GM18951 (cell line): Measurements from ENCODE around the gene HOXA4.

Experiments
- POLR2A ChIP-seq: IDR thresholded peaks from 4 replicates; pipeline ENCODE4 v1.6.1; 2011; ENCODE audit warnings: mild to moderate bottlenecking; ENCODE audit not compliant: insufficient read length, insufficient read depth; ENCODE audit errors: extremely low read depth
- in situ Hi-C: fragments of 300-500 bp; cut with MboI; formaldehyde crosslinking; loops from one replicate; pipeline ENCODE4 v1.12.0; 2022; ENCODE audit warnings: low sequenced_read_pairs, mixed read lengths, inconsistent platforms; ENCODE audit not compliant: unreplicated experiment

HOXA4 gene

DNA sequence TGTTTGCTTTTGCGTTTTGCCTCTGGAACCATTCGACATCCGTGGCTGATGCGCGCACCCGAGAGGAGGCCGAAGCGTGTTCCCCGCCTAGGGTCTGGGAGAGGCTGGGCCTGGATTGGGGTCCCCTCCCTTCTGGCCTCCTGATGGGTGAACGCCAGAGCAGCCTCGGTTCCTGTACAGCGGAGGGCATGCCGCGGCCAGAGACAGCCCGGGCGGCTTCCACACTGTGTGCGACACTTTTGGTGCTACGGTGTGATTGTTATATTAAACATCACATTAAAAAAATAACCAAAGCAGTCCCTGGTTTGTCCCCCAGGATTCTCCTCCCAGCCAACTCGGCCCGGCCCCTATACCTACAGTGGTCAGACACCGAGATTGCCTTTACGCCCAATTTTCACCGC, 29.6 kb upstream of the HOXA4 start:
- in situ Hi-C loops = no loop called here
- TF ChIP-seq POLR2A = no peak

DNA sequence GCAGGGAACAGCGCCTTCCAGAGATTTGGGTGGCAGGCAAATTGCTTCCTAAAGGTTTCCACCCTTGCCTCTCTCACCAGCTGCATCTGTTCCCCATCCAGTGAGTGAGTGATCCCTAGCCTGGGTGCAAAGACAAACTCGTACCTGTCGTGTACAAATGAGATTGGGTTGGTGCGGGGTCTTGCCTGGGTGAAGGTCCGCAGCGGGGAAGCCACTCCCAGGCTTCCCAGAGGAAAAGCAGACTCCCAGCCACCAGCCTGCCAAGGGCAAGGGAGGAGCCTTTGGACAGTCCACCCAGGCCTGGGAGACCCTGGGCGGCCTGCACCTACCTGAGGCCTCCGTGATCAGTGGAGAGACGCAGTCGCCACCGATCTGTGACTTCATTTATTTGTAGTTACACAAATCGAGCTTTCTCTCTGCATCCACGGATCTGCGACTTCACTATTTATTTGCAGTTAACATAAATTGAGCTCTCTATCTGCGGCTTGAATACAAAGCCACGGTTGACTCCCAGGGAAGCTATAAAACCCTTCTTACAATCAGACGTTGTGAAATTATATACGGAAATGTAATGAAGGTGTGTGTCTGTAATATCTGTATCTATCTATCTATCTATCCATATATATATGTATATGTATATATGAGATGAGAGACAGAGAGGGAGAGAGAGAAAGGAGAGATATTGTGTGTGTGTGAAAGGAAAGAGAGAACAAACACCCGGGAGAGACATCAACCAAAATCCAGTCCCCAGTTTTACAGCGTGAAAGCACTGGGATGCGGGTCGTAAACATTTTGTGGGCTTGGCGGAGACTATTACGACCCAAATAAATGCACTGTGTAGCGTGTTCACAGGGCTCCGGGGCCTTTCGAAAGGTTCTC, 28.9 kb upstream of the HOXA4 start:
- in situ Hi-C loops = loop anchor here (10.0 kb wide), 1 partner anchor 785 kb away; no protein-coding TSS in a partner anchor
- no peak for TF ChIP-seq POLR2A

DNA sequence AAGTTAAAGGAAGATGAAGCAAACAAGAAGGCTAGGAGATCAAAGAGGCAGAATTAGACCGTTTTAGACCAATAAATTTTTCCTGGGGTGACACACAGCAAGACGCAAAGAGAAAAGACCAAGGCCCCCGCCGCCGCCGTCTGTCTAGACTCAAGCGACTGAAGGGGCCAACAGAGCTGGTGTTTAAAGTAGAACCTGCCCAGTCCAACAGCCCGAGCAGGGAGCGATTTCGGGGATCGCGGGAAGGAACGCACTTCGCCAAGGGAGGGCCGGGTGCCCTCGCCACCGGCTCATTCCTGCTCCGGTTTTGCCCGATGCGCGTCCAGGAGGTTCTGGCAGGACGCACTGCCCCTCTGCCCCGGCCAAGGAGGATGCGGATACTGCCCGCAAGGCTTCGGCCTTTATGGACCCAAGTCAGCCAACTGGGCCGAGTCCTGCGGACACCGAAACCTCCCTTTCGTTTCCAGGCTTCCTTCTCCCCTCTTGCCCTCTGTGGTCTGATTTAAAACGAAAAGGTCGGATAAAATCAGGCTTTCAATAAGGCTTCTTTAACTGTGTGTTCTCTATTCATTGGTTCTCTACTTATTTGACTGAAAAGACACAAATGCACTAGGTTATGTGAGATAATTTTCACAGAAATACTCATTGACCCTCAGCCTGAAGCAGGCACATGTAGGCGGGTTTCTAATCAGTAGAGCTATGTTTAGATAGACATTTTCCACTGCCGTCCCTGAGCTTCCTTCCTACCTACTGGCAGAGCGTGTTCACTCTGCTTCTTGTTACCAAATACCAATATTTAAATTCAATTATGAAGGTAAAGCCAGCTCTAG, 28.1 kb upstream of the HOXA4 start:
- no peak for TF ChIP-seq POLR2A
- in situ Hi-C loops = loop anchor here (10.0 kb wide), 1 partner anchor 784 kb away; no protein-coding TSS in a partner anchor

DNA sequence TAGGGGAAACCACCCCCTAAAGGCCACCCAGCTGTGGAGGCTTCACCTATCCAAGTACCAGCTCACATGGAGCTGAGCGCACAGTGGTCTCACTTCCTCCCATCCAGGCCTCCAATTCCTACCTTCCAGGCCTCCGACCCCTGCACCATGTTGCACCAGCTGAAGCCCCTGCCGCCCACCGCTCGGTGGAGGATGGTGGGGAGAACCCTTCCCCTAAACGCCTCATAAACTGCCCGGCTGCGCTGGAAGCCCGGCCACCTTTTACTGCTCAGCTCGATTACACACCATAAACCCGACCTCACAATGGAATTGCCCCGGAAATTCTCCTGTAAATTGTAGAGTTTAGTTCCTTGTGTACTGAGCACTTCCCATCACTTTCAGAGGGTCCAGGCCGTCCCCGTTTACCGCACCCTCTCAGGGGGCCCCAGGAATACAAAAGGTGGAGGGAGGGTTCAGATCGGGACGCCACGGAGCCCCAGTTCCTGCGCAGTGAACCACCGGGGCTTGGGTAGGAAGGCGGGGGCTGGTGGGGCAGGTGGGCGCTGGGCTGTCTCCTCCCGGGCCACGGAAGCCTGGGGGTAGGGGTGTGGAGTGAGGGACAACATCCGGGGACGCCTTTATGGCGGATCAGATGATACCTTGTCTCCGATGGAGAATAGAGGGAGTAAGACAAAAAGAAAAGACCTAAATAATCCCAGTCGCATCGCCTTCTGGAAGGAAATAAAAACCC, 27.3 kb upstream of the HOXA4 start:
- in situ Hi-C loops = loop anchor here (10.0 kb wide), 1 partner anchor 783 kb away; no protein-coding TSS in a partner anchor
- TF ChIP-seq POLR2A = no peak

DNA sequence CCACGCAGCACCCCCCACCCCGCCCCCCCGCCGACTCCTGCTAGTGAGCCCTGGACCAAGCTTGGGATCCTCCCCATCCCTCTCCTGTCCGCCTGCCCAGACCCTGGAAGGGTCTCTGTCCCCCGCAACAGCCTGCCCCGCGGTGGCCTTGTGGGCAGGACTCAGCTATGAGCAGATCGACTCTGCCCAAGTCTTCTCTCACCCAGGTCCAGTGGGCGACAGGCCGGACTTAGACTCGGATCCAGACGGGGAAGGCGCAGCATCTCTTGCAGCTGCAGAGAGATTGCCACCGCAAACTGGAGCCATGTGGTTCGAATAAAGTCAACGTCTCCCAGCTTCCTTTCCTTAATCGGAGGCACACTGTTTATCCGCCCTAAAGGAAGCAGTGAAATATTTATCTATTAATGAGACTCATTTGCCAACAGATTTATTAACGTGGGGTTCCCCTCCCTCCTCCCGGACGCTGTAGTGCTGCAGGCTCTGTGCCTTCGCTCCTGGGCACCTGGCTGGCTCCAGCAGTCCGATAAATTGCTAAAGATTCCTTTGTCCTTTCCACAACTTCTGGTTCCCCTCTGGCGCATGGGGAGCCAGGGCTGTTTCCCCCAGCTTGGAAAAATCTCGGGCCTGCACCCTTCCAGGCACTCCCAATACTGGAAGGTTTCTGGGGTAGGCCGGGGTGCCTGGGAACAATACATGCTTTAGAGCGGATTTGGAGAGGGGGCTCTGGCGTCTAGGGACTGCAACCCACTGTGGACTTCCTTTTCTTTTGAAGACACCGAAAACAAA, 26.6 kb upstream of the HOXA4 start:
- in situ Hi-C loops = loop anchor here (10.0 kb wide), 1 partner anchor 782 kb away; no protein-coding TSS in a partner anchor
- TF ChIP-seq POLR2A = no peak

DNA sequence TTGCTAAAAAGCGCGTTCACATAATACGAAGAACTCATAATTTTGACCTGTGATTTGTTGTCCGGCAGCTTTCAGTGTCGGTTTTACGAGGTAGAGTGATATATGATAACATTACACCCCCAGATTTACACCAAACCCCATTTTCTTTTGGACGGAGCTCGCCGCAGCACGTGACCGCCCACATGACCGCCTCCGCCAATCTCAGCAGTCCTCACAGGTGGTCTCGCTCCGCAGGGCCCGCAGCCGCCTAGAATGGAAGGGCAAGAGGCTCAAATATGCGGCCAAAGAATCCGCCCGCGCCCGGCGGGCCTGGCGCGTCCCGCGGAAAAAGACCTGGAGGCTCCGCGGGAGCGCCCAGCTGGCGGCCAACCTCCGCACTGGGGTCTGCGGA, 25.9 kb upstream of the HOXA4 start, which contains the start of gene HOXA7:
Gene HOXA7, minus strand, starts transcription at position 168 of the 391 bp plus-strand sequence. Its CDS starts 130 bp downstream, at position 38.
- TF ChIP-seq POLR2A = no peak
- in situ Hi-C loops = loop anchor here (10.0 kb wide), 1 partner anchor 782 kb away; no protein-coding TSS in a partner anchor

DNA sequence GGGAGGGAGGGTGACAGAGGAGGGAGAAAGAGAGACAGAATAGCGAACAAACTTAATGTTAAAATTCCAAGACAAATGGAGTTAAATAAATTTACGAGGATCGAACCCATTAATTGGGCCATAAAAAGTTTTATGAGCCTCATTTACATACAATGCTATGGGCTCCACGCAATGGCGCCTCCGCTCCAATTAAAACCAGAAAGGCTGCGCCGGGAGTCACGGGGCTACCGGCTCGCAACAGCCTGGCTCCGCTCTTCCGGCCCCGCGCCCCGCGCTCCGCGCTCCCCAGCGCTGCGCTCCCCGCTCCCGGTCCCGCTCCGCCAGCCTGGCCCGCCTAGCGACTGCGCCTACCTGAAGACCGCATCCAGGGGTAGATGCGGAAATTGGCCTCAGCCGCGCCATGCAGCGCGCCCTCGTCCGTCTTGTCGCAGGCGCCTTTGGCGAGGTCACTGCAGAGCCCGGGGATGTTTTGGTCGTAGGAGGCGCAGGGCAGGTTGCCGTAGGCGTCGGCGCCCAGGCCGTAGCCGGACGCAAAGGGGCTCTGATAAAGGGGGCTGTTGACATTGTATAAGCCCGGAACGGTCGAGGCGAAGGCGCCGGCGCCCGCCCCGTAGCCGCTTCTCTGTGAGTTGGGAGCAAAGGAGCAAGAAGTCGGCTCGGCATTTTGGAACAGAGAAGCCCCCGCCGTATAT, 25.4 kb upstream of the HOXA4 start:
- TF ChIP-seq POLR2A = no peak
- in situ Hi-C loops = loop anchor here (10.0 kb wide), 1 partner anchor 781 kb away; no protein-coding TSS in a partner anchor

DNA sequence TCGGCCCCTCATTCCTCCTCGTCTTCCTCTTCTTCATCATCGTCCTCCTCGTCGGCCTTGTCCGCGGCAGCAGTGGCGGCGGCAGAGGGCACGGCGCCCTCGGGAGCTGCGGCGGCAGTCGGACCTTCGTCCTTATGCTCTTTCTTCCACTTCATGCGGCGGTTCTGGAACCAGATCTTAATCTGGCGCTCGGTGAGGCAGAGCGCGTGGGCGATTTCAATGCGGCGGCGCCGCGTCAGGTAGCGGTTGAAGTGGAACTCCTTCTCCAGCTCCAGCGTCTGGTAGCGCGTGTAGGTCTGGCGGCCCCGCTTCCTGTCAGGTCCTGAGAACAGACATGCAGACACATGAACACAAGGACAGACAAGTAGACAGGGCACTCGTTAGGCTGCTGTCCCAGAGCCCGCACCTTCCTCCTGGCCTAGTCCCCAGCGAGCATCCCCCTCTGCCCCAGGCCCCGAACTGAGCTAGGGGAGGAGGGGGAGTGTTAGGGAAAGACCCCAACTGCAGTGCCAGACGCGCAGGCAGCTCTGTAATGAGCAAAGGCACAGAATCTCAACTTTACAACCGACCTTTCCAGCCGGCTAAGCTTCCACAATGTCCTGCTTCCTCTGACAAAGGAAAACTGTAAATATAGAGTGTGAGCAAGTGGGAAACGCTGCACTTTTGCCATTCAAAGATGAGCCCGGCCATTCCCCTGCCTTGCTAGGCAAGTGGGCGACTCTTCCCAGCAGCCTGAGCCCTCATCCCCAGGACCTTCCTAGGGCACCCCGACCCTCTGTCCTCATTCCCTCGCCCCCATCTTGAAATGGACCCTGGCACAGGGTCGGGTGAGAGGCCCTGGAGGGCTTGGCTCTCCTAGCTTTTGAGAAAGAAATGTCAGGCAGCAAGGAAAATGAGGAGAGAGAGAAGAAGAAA, 24.6 kb upstream of the HOXA4 start:
- no peak for TF ChIP-seq POLR2A
- in situ Hi-C loops = loop anchor here (10.0 kb wide), 1 partner anchor 780 kb away; no protein-coding TSS in a partner anchor

DNA sequence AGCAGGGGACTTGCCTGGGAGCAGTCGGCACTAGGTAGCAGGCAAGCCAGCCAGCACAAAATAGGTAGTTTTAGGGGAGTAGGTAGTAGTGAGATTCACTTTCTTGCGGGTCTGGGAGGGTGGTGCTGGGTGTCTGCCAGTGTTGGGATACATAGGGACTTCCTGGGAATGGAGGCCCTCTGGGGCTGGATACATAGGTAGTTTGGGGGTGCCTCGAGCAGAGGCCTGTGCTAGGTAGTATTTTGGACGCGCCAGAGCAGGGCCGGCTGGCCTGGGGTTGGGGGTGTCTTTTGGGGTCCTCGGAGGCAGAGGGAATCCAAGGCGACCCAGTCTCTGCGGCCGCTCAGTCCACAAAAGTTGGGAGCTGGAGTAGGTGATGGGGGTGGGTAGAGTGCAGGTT, 23.8 kb upstream of the HOXA4 start:
- no peak for TF ChIP-seq POLR2A
- in situ Hi-C loops = loop anchor here (10.0 kb wide), 1 partner anchor 780 kb away; no protein-coding TSS in a partner anchor

DNA sequence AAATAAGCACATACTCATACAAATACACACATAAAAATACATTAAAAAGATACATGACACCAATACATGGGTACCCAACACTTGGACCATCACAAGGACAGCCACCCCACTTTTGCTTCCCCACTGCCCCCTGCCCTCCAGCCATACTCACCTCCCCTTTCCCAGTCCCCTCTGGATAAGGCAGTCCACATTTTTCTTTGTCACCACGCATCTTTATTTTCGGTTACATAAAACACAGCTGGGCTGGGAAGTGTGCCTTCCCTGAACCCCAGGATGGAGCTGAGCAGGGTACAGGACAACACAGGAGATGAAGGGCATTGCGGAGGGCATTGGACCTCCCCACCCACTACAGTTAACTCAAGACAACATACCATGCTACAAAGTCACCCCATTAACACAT, 23.0 kb upstream of the HOXA4 start:
- in situ Hi-C loops = loop anchor here (10.0 kb wide), 1 partner anchor 779 kb away; no protein-coding TSS in a partner anchor
- TF ChIP-seq POLR2A = no peak

DNA sequence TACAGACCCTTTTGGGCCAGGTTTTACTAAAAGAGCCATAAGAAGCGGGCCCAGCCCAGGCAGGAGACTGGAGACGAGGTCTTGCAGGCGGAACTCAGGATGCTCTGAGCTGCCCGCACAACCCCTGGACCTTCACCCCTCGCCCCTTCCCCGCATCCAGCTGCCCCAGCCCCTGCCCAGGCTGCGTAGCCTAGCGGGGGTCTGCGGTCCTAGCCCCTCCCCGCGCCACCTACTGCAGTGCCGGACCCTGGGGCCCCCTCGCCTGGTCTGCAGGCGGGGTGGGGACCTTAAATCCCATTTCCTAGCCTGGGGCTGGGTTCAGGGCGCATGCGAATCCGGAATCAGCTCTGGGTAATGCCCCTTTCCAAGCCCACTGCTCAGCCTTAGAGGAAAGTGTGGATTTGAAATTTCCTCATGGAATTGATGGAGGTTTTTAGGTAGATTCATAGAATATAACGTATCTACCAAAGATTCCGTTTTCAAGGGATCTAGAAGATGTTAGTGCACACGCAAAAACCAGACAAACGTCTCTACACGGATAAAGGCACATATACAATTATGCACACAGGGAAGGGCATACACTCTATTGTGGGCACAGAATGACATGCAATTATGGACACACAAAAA, 22.4 kb upstream of the HOXA4 start:
- in situ Hi-C loops = loop anchor here (10.0 kb wide), 1 partner anchor 778 kb away; no protein-coding TSS in a partner anchor
- no peak for TF ChIP-seq POLR2A
